Stomach (tissue), 4 donors: Measurements from ENCODE around the gene MACROD1.

Experiments used
- POLR2A ChIP-seq, 4 donors: fragments of 450-650 bp; IDR thresholded peaks; one replicate each; pipeline ENCODE4 v1.6.1; 2016; ENCODE audit warnings: antibody characterized with exemption in 4 of 4, control low read depth in 2 of 4, mild to moderate bottlenecking in 1 of 4, moderate library complexity in 1 of 4
- TF ChIP-seq, protein P1 (sequence below), 7 experiments: fragments of 450-650 bp in 4 of 7; fragments of 200-600 bp in 3 of 7; sonication (generic) in 3 of 7; IDR thresholded peaks; one replicate each; pipeline ENCODE4 v1.5.1; 2016 to 2019; ENCODE audit warnings: antibody characterized with exemption in 7 of 7, control low read depth in 2 of 7, mild to moderate bottlenecking in 1 of 7

DNA sequence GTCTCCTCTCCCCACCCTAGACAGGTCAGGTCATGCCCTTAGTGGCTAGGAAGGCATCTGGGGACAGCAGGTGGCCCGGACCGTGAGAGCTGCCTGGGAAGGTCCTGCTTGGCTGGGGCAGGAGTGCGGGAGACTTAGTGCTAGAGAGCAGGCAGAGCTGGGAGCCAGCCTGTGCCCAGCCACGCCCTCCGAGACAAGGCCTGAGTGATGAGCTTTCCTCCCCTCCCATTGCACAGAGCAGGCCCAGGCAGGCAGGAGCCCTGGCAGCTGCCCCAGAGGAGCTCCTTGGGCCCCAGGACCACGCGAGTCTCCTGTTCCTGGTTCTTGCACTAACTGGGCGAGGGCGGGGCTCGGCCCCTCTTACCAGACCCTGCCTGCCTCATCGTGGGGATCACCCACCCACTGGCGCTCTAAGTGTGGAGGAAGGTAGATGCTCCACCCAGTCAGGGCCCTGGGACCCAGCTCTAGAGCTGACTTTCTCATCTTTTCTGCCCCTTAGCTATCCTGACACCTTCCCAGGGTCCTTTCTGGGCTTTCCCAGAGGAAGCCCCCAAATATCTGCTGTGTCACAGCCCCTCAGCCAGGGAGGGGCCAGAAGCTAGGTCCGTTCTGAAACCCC lies 44.9 kb downstream of the MACROD1 start:
- TF ChIP-seq, protein P1, sequence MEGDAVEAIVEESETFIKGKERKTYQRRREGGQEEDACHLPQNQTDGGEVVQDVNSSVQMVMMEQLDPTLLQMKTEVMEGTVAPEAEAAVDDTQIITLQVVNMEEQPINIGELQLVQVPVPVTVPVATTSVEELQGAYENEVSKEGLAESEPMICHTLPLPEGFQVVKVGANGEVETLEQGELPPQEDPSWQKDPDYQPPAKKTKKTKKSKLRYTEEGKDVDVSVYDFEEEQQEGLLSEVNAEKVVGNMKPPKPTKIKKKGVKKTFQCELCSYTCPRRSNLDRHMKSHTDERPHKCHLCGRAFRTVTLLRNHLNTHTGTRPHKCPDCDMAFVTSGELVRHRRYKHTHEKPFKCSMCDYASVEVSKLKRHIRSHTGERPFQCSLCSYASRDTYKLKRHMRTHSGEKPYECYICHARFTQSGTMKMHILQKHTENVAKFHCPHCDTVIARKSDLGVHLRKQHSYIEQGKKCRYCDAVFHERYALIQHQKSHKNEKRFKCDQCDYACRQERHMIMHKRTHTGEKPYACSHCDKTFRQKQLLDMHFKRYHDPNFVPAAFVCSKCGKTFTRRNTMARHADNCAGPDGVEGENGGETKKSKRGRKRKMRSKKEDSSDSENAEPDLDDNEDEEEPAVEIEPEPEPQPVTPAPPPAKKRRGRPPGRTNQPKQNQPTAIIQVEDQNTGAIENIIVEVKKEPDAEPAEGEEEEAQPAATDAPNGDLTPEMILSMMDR (IDR thresholded peaks at IDR 0.05), result no peak
- no peak for TF ChIP-seq POLR2A (IDR thresholded peaks at IDR 0.05)
